HG03139 (cell line): ENCODE data around the gene ZNF765.
"Not testable (repeated sequence)": the region's sequence is repeated elsewhere in the genome, so short reads cannot be mapped to it uniquely, and the experiment has no call there.

Experiments
- ATAC-seq: cut with Tn5 transposase; IDR thresholded peaks from one replicate; pipeline ENCODE4 v1.9.1; 2021; ENCODE audit not compliant: unreplicated experiment

ZNF765 gene

GRCh38 chr19:53420520-53421315 lies 25.8 kb downstream of the ZNF765 start:
- not testable (repeated sequence) for ATAC-seq

GRCh38 chr19:53422551-53422950 lies 27.6 kb downstream of the ZNF765 start:
- no peak for ATAC-seq

- not testable (repeated sequence) for ATAC-seq
Measured at GRCh38 chr19:53423074-53423473, 28.1 kb downstream of the ZNF765 start.

GRCh38 chr19:53423680-53424079 lies 28.7 kb downstream of the ZNF765 start:
- not testable (repeated sequence) for ATAC-seq

- ATAC-seq = no peak
Measured at GRCh38 chr19:53424968-53425597, 30.1 kb downstream of the ZNF765 start.

- peak; percentile 91 for ATAC-seq
Measured at GRCh38 chr19:53431399-53432087, 36.6 kb downstream of the ZNF765 start, which contains the start of gene ZNF761. Gene ZNF761 (plus strand): TSS chr19:53431984. CDS start chr19:53447269, 15,285 bp downstream.

- ATAC-seq = peak; percentile 24
Measured at GRCh38 chr19:53432088-53432661, 37.2 kb downstream of the ZNF765 start.

- ATAC-seq = not testable (repeated sequence)
Measured at GRCh38 chr19:53443809-53444208, 48.9 kb downstream of the ZNF765 start.

- not testable (repeated sequence) for ATAC-seq
Measured at GRCh38 chr19:53447196-53447595, 52.2 kb downstream of the ZNF765 start.

GRCh38 chr19:53455828-53456227 lies 60.9 kb downstream of the ZNF765 start:
- no peak for ATAC-seq

- not testable (repeated sequence) for ATAC-seq
Measured at GRCh38 chr19:53460131-53460721, 65.3 kb downstream of the ZNF765 start.

GRCh38 chr19:53461866-53462265 lies 66.9 kb downstream of the ZNF765 start:
- no peak for ATAC-seq

GRCh38 chr19:53462861-53463260 lies 67.9 kb downstream of the ZNF765 start:
- ATAC-seq = no peak

GRCh38 chr19:53463263-53463662 lies 68.3 kb downstream of the ZNF765 start:
- ATAC-seq = no peak

GRCh38 chr19:53466726-53467484 lies 72.0 kb downstream of the ZNF765 start:
- no peak for ATAC-seq

GRCh38 chr19:53467485-53468262 lies 72.7 kb downstream of the ZNF765 start, which contains the start of gene ZNF813:
Gene ZNF813 (plus strand): TSS chr19:53467733. CDS start chr19:53483823, 16,090 bp downstream.
- peak; percentile 83 for ATAC-seq

- not testable (repeated sequence) for ATAC-seq
Measured at GRCh38 chr19:53468628-53469027, 73.7 kb downstream of the ZNF765 start.

- ATAC-seq = no peak
Measured at GRCh38 chr19:53471916-53472315, 77.0 kb downstream of the ZNF765 start.

- not testable (repeated sequence) for ATAC-seq
Measured at GRCh38 chr19:53474832-53475231, 79.9 kb downstream of the ZNF765 start.
